HCT116 (cell line): ENCODE data around the gene LOXHD1.

Source experiments
- CEBPB ChIP-seq: IDR thresholded peaks from 2 replicates; pipeline ENCODE4 v1.6.1; 2012; ENCODE audit warnings: low read depth
- CTCF ChIP-seq, 3 experiments: fragments of 200-600 bp in 1 of 3; sonication (generic) in 1 of 3; IDR thresholded peaks in 2 of 3; conservative IDR thresholded peaks in 1 of 3; 2 replicates each; pipeline ENCODE4 v1.5.1; 2012 to 2017; ENCODE audit warnings: low read depth in 2 of 3, low read length in 2 of 3, antibody characterized with exemption in 1 of 3, borderline replicate concordance in 1 of 3, control low read depth in 1 of 3, mild to moderate bottlenecking in 1 of 3, mixed read lengths in 1 of 3, mixed run types in 1 of 3, moderate library complexity in 1 of 3; ENCODE audit not compliant: insufficient read depth in 1 of 3
- ELF1 ChIP-seq: IDR thresholded peaks from 2 replicates; pipeline ENCODE4 v1.6.1; 2012; ENCODE audit warnings: low read depth, borderline replicate concordance
- EZH2 ChIP-seq: fragments of 200-600 bp; sonication (generic); IDR thresholded peaks from 2 replicates; pipeline ENCODE4 v1.6.1; 2017; ENCODE audit warnings: antibody characterized with exemption, mixed run types
- EZH2phosphoT487 ChIP-seq: fragments of 200-600 bp; IDR thresholded peaks from 2 replicates; pipeline ENCODE4 v1.6.1; 2018; ENCODE audit warnings: antibody characterized with exemption, borderline replicate concordance
- MAX ChIP-seq: IDR thresholded peaks from 2 replicates; pipeline ENCODE4 v1.6.1; 2012
- POLR2A ChIP-seq: IDR thresholded peaks from 2 replicates; pipeline ENCODE4 v1.7.0; 2011; ENCODE audit warnings: borderline replicate concordance; ENCODE audit not compliant: insufficient read depth, insufficient read length; ENCODE audit errors: extremely low read depth
- POLR2AphosphoS5 ChIP-seq: IDR thresholded peaks from 2 replicates; pipeline ENCODE4 v1.6.1; 2011; ENCODE audit warnings: mild to moderate bottlenecking, low read depth, low read length, moderate library complexity
- REST ChIP-seq: IDR thresholded peaks from 2 replicates; pipeline ENCODE4 v1.6.1; 2012; ENCODE audit warnings: low read depth
- SP1 ChIP-seq: IDR thresholded peaks from 2 replicates; pipeline ENCODE4 v1.6.1; 2012; ENCODE audit warnings: low read depth
- SRF ChIP-seq: IDR thresholded peaks from 2 replicates; pipeline ENCODE4 v1.6.1; 2012; ENCODE audit warnings: low read depth
- ZBTB33 ChIP-seq: IDR thresholded peaks from 2 replicates; pipeline ENCODE4 v1.6.1; 2011; ENCODE audit warnings: mild to moderate bottlenecking, low read length, moderate library complexity; ENCODE audit not compliant: insufficient replicate concordance; ENCODE audit errors: extremely low read depth
- ZFX ChIP-seq: fragments of 450-650 bp; IDR thresholded peaks from 2 replicates; pipeline ENCODE4 v1.6.1; 2017
- ZNF274 ChIP-seq: fragments of 200-500 bp; sonication (Bioruptor generic); IDR thresholded peaks from 2 replicates; pipeline ENCODE4 v1.6.1; 2014; ENCODE audit warnings: mild to moderate bottlenecking, low read depth, low read length, inconsistent platforms

- TF ChIP-seq CTCF (IDR thresholded peaks at IDR 0.05 in 2 of 3, conservative IDR thresholded peaks at IDR 0.05 in 1 of 3; ENCODE audit: borderline replicate concordance in 1 of 3, insufficient read depth in 1 of 3, low read depth in 2 of 3, low read length in 2 of 3), result no peak
- TF ChIP-seq POLR2AphosphoS5, result no peak
- TF ChIP-seq POLR2A, result no peak
- TF ChIP-seq CEBPB, result no peak
- no peak for TF ChIP-seq SP1
- TF ChIP-seq EZH2phosphoT487, result no peak
- TF ChIP-seq ELF1, result no peak
- TF ChIP-seq MAX, result no peak
- no peak for TF ChIP-seq REST
- no peak for TF ChIP-seq ZNF274
- no peak for TF ChIP-seq SRF
- no peak for TF ChIP-seq ZBTB33
- TF ChIP-seq ZFX, result no peak
- TF ChIP-seq EZH2, result no peak
Observed at GRCh38 chr18:46469186-46469915, 187.7 kb downstream of the LOXHD1 start.
